Measurements from ENCODE around the gene TMEM212. TPM values are rescaled to one million over a fixed set of nuclear protein-coding genes. Genes with fewer than 3 reads are reported as not detected.

The TMEM212 gene
- total and polyA plus RNA-seq, 8 donors = not detected

- Histone ChIP-seq H3K4me3 (no peak overlapping the region), H3K27me3 (no peaks in the 10 kb centered on the region), H3K9me3 (no peaks in the 10 kb centered on the region), H3K27ac (peak overlapping the region in 3 of 5 donors; percentile 56 to 78 (median 70)), H3K36me3 (no peaks in the 10 kb centered on the region), H3K4me1 (peaks cover 0 to 41% (median 14%) of the 10 kb centered on the region in 4 donors)
- 37 to 58% (median 41%) methylated on average over 2 of the region's 2 CpGs for WGBS, 5 donors
- peak in 1 of 2 donors; percentile 81 for DNase-seq
- intact Hi-C loops (cut with DNase I; ENCODE audit: low total_unique reads) = no loop called here
- TF ChIP-seq EP300 (IDR thresholded peaks at IDR 0.05) (no peak), POLR2AphosphoS5 (IDR thresholded peaks at IDR 0.05) (peak in 1 of 3 donors; percentile 60)
Observed at GRCh38 chr3:171874251-171874681, 31.1 kb downstream of the TMEM212 start.

- H3K9me3 ChIP-seq = no peaks in the 10 kb centered on the region
- H3K27me3 ChIP-seq = no peaks in the 10 kb centered on the region
- no peaks in the 10 kb centered on the region for H3K36me3 ChIP-seq
- no peak overlapping the region for H3K4me3 ChIP-seq
- WGBS, 5 donors = 78 to 87% (median 84%) methylated on average over 4 of the region's 4 CpGs
- no peak for DNase-seq
- TF ChIP-seq CTCF (IDR thresholded peaks at IDR 0.05) (no peak), POLR2AphosphoS5 (IDR thresholded peaks at IDR 0.05) (no peak), EP300 (IDR thresholded peaks at IDR 0.05) (no peak), POLR2A (IDR thresholded peaks at IDR 0.05) (no peak)
- peak overlapping the region in 4 of 5 donors; percentile 52 to 78 (median 63) for H3K27ac ChIP-seq
- peaks cover 0 to 41% (median 14%) of the 10 kb centered on the region in 4 donors for H3K4me1 ChIP-seq
- intact Hi-C loops (cut with DNase I; ENCODE audit: low total_unique reads) = no loop called here
Observed at GRCh38 chr3:171874879-171875278, 31.7 kb downstream of the TMEM212 start.

GRCh38 chr3:171875923-171876412, 32.8 kb downstream of the TMEM212 start:
- 40 to 62% (median 49%) methylated on average over 4 of the region's 4 CpGs for WGBS, 5 donors
- no peaks in the 10 kb centered on the region for H3K27me3 ChIP-seq
- intact Hi-C loops (cut with DNase I; ENCODE audit: low total_unique reads) = no loop called here
- H3K36me3 ChIP-seq = no peaks in the 10 kb centered on the region
- no peak for TF ChIP-seq EP300 (IDR thresholded peaks at IDR 0.05)
- TF ChIP-seq CTCF (IDR thresholded peaks at IDR 0.05) = no peak
- no peak for TF ChIP-seq POLR2A (IDR thresholded peaks at IDR 0.05)
- no peak for TF ChIP-seq POLR2AphosphoS5 (IDR thresholded peaks at IDR 0.05)
- H3K9me3 ChIP-seq = no peaks in the 10 kb centered on the region
- H3K4me3 ChIP-seq = no peak overlapping the region
- peak overlapping the region in 2 of 5 donors; percentile 25 to 78 for H3K27ac ChIP-seq
- H3K4me1 ChIP-seq = peaks cover 0 to 41% (median 14%) of the 10 kb centered on the region in 4 donors
- peak in 1 of 2 donors; percentile 35 for DNase-seq

- no peak overlapping the region for H3K27ac ChIP-seq
- WGBS, 5 donors = 58 to 82% (median 69%) methylated on average over 5 of the region's 5 CpGs
- TF ChIP-seq CTCF (IDR thresholded peaks at IDR 0.05) = no peak
- TF ChIP-seq POLR2AphosphoS5 (IDR thresholded peaks at IDR 0.05) = no peak
- TF ChIP-seq EP300 (IDR thresholded peaks at IDR 0.05) = no peak
- TF ChIP-seq POLR2A (IDR thresholded peaks at IDR 0.05) = no peak
Observed at GRCh38 chr3:171876680-171877147, 33.6 kb downstream of the TMEM212 start.

More at GRCh38 chr3:171876680-171877147, 33.6 kb downstream of the TMEM212 start:
- H3K9me3 ChIP-seq = no peaks in the 10 kb centered on the region
- intact Hi-C loops (cut with DNase I; ENCODE audit: low total_unique reads) = no loop called here
- H3K27me3 ChIP-seq = no peaks in the 10 kb centered on the region
- peak in 1 of 2 donors; percentile 74 for DNase-seq
- H3K4me1 ChIP-seq = peaks cover 0 to 41% (median 14%) of the 10 kb centered on the region in 4 donors
- no peak overlapping the region for H3K4me3 ChIP-seq
- no peaks in the 10 kb centered on the region for H3K36me3 ChIP-seq

Measured in stomach (tissue), 9 donors.